ENCODE results near the gene TSPAN17. TPM values are rescaled to one million over a fixed set of nuclear protein-coding genes. Genes with fewer than 3 reads are reported as not detected.
A peak's percentile ranks its signal among the peaks of the same experiment; 100 is the strongest.

Gene TSPAN17
- polyA plus RNA-seq, 3 donors: 22.2 to 27.7 (median 24.1) TPM

DNA sequence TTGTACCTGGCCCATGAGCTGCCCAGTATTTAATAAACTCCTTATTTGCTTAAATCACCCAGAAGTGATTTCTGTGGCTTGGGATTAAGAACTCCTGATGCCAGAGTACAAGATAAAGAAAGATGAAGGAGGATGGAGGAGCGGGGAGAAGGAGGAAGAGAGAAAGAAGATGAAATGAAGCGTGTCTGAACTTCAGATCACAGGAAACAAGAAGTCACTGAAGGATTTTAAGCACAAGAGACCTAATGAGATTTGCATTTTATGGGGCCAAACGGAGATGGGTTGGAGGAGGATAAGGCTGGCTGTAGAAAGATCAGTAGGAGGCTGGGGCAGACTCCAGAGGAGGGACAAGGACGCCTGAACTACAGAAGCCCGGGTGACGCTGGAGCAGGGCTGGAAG lies 13.7 kb upstream of the TSPAN17 start:
- Mint-ChIP-seq H3K4me3 (peak overlapping the region in 1 of 2 donors; percentile 29), H3K27ac (no peak overlapping the region), H3K9me3 (peaks cover 0 to 17% (median 6%) of the 10 kb centered on the region in 7 donors), H3K36me3 (peaks cover 0 to 4% of the 10 kb centered on the region in 2 donors), H3K4me1 (peaks cover 11% of the 10 kb centered on the region), H3K27me3 (ENCODE audit: low read depth in 3 of 3) (peaks cover 58 to 74% (median 61%) of the 10 kb centered on the region in 3 donors)
- no peak overlapping the region for H3K4me3 ChIP-seq (replicated peaks in 1 of 3; ENCODE audit: low read depth in 2 of 3, low read length in 3 of 3)
- no peaks in the 10 kb centered on the region for H4K20me1 ChIP-seq (ENCODE audit: insufficient read depth, low read length)
- H2AFZ ChIP-seq (ENCODE audit: insufficient read depth, low read depth, low read length, poor library complexity, severe bottlenecking): no peak overlapping the region
- peaks cover 0 to 5% of the 10 kb centered on the region in 2 donors for H3K4me1 ChIP-seq (ENCODE audit: control insufficient read depth in 1 of 2, insufficient read depth in 2 of 2, low read length in 2 of 2)
- no peak for DNase-seq
- no peaks in the 10 kb centered on the region for H3K79me2 ChIP-seq (ENCODE audit: insufficient read depth, low read length)
- intact Hi-C loops (cut with micrococcal nuclease): no loop called here
- H3K4me2 ChIP-seq (replicated peaks; ENCODE audit: extremely low read depth, low read length, poor library complexity, severe bottlenecking): no peak overlapping the region
- H3K36me3 ChIP-seq (replicated peaks in 1 of 2; ENCODE audit: control insufficient read depth in 1 of 2, insufficient read depth in 2 of 2, low read length in 2 of 2): no peaks in the 10 kb centered on the region
- H3K27ac ChIP-seq (ENCODE audit: low read depth in 1 of 2, low read length in 2 of 2): no peak overlapping the region
- H3K27me3 ChIP-seq (ENCODE audit: control insufficient read depth in 2 of 2, insufficient read depth in 2 of 2, low read length in 2 of 2): peaks cover 37 to 56% of the 10 kb centered on the region in 2 donors
- 12% methylated on average over 6 of the region's 6 CpGs for WGBS (ENCODE audit: insufficient coverage)
- TF ChIP-seq CTCF (IDR thresholded peaks at IDR 0.05): no peak
- no peak overlapping the region for H3K9ac ChIP-seq (ENCODE audit: insufficient read depth, low read length, poor library complexity, severe bottlenecking)
- peaks cover 0 to 9% of the 10 kb centered on the region in 2 donors for H3K9me3 ChIP-seq (replicated peaks in 1 of 2; ENCODE audit: control insufficient read depth in 1 of 2, insufficient read depth in 1 of 2, low read length in 2 of 2)

DNA sequence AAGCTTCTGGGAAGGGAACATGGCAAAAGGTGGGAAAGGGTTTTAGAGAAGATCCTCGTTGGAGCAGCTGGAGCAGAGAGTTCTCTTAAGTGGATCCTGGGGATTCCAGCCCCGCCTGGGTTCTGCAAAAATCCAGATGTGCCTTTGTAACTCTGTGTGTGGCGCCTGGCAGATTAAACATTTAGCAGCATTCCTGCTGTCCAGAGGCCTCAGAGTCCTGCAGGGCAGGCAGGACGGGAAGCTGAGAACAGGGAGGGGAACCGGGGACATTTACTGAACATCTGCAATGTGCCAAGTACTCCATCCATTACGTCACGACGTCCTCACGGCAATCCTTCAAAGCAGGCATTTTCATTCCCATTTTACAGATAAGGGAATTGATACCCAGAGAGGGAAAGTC lies 10.9 kb upstream of the TSPAN17 start:
- Histone ChIP-seq H3K4me2 (replicated peaks; ENCODE audit: extremely low read depth, low read length, poor library complexity, severe bottlenecking) (no peak overlapping the region), H3K4me3 (replicated peaks in 1 of 3; ENCODE audit: low read depth in 2 of 3, low read length in 3 of 3) (no peak overlapping the region), H3K4me1 (ENCODE audit: control insufficient read depth in 1 of 2, insufficient read depth in 2 of 2, low read length in 2 of 2) (no peaks in the 10 kb centered on the region), H3K9me3 (replicated peaks in 1 of 2; ENCODE audit: control insufficient read depth in 1 of 2, insufficient read depth in 1 of 2, low read length in 2 of 2) (no peaks in the 10 kb centered on the region), H4K20me1 (ENCODE audit: insufficient read depth, low read length) (no peaks in the 10 kb centered on the region), H3K9ac (ENCODE audit: insufficient read depth, low read length, poor library complexity, severe bottlenecking) (no peak overlapping the region), H3K36me3 (replicated peaks in 1 of 2; ENCODE audit: control insufficient read depth in 1 of 2, insufficient read depth in 2 of 2, low read length in 2 of 2) (no peaks in the 10 kb centered on the region), H3K27ac (ENCODE audit: low read depth in 1 of 2, low read length in 2 of 2) (no peak overlapping the region), H3K27me3 (ENCODE audit: control insufficient read depth in 2 of 2, insufficient read depth in 2 of 2, low read length in 2 of 2) (peaks cover 15 to 31% of the 10 kb centered on the region in 2 donors), H2AFZ (ENCODE audit: insufficient read depth, low read depth, low read length, poor library complexity, severe bottlenecking) (no peak overlapping the region), H3K79me2 (ENCODE audit: insufficient read depth, low read length) (no peaks in the 10 kb centered on the region)
- intact Hi-C loops (cut with micrococcal nuclease): no loop called here
- H3K36me3 Mint-ChIP-seq: no peaks in the 10 kb centered on the region
- H3K4me1 Mint-ChIP-seq: peaks cover 4% of the 10 kb centered on the region
- H3K27me3 Mint-ChIP-seq (ENCODE audit: low read depth in 3 of 3): peaks cover 37 to 49% (median 39%) of the 10 kb centered on the region in 3 donors
- no peak for DNase-seq
- 80% methylated on average over 5 of the region's 9 CpGs for WGBS (ENCODE audit: insufficient coverage)
- no peak for TF ChIP-seq CTCF (IDR thresholded peaks at IDR 0.05)
- H3K27ac Mint-ChIP-seq: no peak overlapping the region
- peak overlapping the region in 1 of 2 donors; percentile 22 for H3K4me3 Mint-ChIP-seq
- H3K9me3 Mint-ChIP-seq: peaks cover 0 to 11% (median 5%) of the 10 kb centered on the region in 7 donors

All from CD14-positive monocyte (primary cell).